HepG2 (cell line): Measurements from ENCODE around the gene WDR70. TPM values are rescaled to one million over a fixed set of nuclear protein-coding genes. Genes with fewer than 3 reads are reported as not detected.

Source experiments
- ATAC-seq: fragments of 200-7000 bp; cut with Tn5 transposase; 3 replicates; pipeline ENCODE4 v1.9.1; 2020; ENCODE audit warnings: mild to moderate bottlenecking, moderate library complexity
- BruUV-seq: library from RNA; stranded (reverse); fragments of 400-500 nt; replicated peaks from 2 replicates; lab custom pipeline; 2021; lab: Mats Ljungman, UMichigan
- CTCF ChIA-PET: fragments of 300-600 bp; formaldehyde crosslinking; extraction: SDS; loops from one replicate; lab custom pipeline; 2021; ENCODE audit warnings: low total read pairs, inconsistent platforms, low intra/inter-chr PET ratio; lab: Yijun Ruan, JAX
- POLR2A ChIA-PET: fragments of 350-600 bp; sonication (Branson Sonifier 250); formaldehyde crosslinking; loops from one replicate; lab custom pipeline; 2020; ENCODE audit warnings: antibody characterized with exemption, inconsistent platforms; lab: Yijun Ruan, JAX
- DNase-seq: peaks from one replicate; pipeline ENCODE4 v3.0.0-alpha.2; 2015; ENCODE audit warnings: low spot score
- FAIRE-seq: peaks from 3 replicates; lab custom pipeline; 2011; peaks lifted over from hg19 to GRCh38; lab: Jason Lieb, UNC
- H2AFZ ChIP-seq: one replicate; pipeline ENCODE4 v1.6.1; 2011; ENCODE audit warnings: low read length, inconsistent platforms
- H3K27ac ChIP-seq: fragments of 300-600 bp; 3 replicates; pipeline ENCODE4 v1.8.0; 2011; ENCODE audit warnings: mixed run types, mild to moderate bottlenecking, mixed read lengths, low read length, inconsistent platforms; ENCODE audit not compliant: insufficient read depth; ENCODE audit errors: extremely low read length
- H3K27me3 ChIP-seq, 2 experiments: fragments of 200-600 bp in 1 of 2; 2 replicates in 1 of 2; 3 replicates in 1 of 2; pipeline versions ENCODE4 v1.6.0 to v1.8.0; 2011; ENCODE audit warnings: low read length in 2 of 2, mild to moderate bottlenecking in 2 of 2, moderate library complexity in 2 of 2, inconsistent platforms in 1 of 2; ENCODE audit not compliant: insufficient read depth in 2 of 2, control insufficient read depth in 1 of 2
- H3K36me3 ChIP-seq, 2 experiments: fragments of 200-600 bp in 1 of 2; replicated peaks in 1 of 2; 2 replicates in 1 of 2; 3 replicates in 1 of 2; pipeline versions ENCODE4 v1.5.1 to v1.8.0; 2011; ENCODE audit warnings: low read length in 2 of 2, inconsistent platforms in 1 of 2; ENCODE audit not compliant: insufficient read depth in 2 of 2, control insufficient read depth in 1 of 2
- H3K4me1 ChIP-seq: 2 replicates; pipeline ENCODE4 v1.5.1; 2012; ENCODE audit warnings: low read length, inconsistent platforms; ENCODE audit not compliant: insufficient read depth
- H3K4me2 ChIP-seq: 2 replicates; pipeline ENCODE4 v1.6.0; 2011; ENCODE audit warnings: low read depth, low read length, inconsistent platforms
- H3K4me3 ChIP-seq, 3 experiments: fragments of 200-600 bp in 1 of 3; sonication (generic), shearing (Covaris generic) in 1 of 3; replicated peaks in 1 of 3; 2 replicates each; pipeline ENCODE4 v1.5.1; 2011 to 2016; ENCODE audit warnings: low read length in 3 of 3, inconsistent platforms in 2 of 3, low read depth in 2 of 3, mild to moderate bottlenecking in 2 of 3, control low read depth in 1 of 3, mixed read lengths in 1 of 3; ENCODE audit not compliant: insufficient read depth in 1 of 3
- H3K79me2 ChIP-seq: one replicate; pipeline ENCODE4 v1.6.1; 2011; ENCODE audit warnings: low read length, inconsistent platforms; ENCODE audit not compliant: insufficient read depth
- H3K9ac ChIP-seq: 2 replicates; pipeline ENCODE4 v1.6.0; 2011; ENCODE audit warnings: mild to moderate bottlenecking, low read depth, low read length, inconsistent platforms; ENCODE audit not compliant: insufficient read depth
- H3K9me3 ChIP-seq: 2 replicates; pipeline ENCODE4 v1.5.1; 2012; ENCODE audit warnings: mild to moderate bottlenecking, low read length
- H4K20me1 ChIP-seq: 2 replicates; pipeline ENCODE4 v1.6.0; 2011; ENCODE audit warnings: inconsistent platforms, mild to moderate bottlenecking, low read length, moderate library complexity; ENCODE audit not compliant: insufficient read depth
- CHD2 ChIP-seq: IDR thresholded peaks from 2 replicates; pipeline ENCODE4 v1.6.1; 2011; ENCODE audit warnings: low read depth, low read length, improper control_type of control experiment
- FOXM1 ChIP-seq: sonication (generic); formaldehyde crosslinking; IDR thresholded peaks from 2 replicates; pipeline ENCODE4 v1.5.0; 2020; ENCODE audit warnings: missing genetic modification reagents
- MTA3 ChIP-seq: sonication (generic); formaldehyde crosslinking; IDR thresholded peaks from 2 replicates; pipeline ENCODE4 v1.4.0; 2020; ENCODE audit warnings: missing genetic modification reagents
- MYNN ChIP-seq: sonication (generic); formaldehyde crosslinking; IDR thresholded peaks from 2 replicates; pipeline ENCODE4 v1.4.0; 2020; ENCODE audit warnings: mild to moderate bottlenecking, low read depth, missing genetic modification reagents
- NBN ChIP-seq: fragments of 450-650 bp; conservative IDR thresholded peaks from 2 replicates; pipeline ENCODE4 v1.6.1; 2017
- NCOA5 ChIP-seq: sonication (generic); formaldehyde crosslinking; IDR thresholded peaks from 2 replicates; pipeline ENCODE4 v1.4.0; 2020; ENCODE audit warnings: missing genetic modification reagents
- NFIB ChIP-seq: sonication (generic); formaldehyde crosslinking; IDR thresholded peaks from 2 replicates; pipeline ENCODE4 v1.9.0; 2021; ENCODE audit warnings: missing genetic modification reagents, mild to moderate bottlenecking, borderline replicate concordance
- NR1H2 ChIP-seq: sonication (generic); formaldehyde crosslinking; IDR thresholded peaks from 2 replicates; pipeline ENCODE4 v1.8.1; 2022; ENCODE audit warnings: low read depth, missing genetic modification reagents, borderline replicate concordance
- SIN3A ChIP-seq: IDR thresholded peaks from 2 replicates; pipeline ENCODE4 v1.6.1; 2011; ENCODE audit warnings: low read depth, mild to moderate bottlenecking, control low read depth, low read length, borderline replicate concordance
- SIX1 ChIP-seq: sonication (generic); formaldehyde crosslinking; IDR thresholded peaks from 2 replicates; pipeline ENCODE4 v1.4.0; 2020; ENCODE audit warnings: missing genetic modification reagents, borderline replicate concordance
- SRY ChIP-seq: sonication (generic); formaldehyde crosslinking; IDR thresholded peaks from 2 replicates; pipeline ENCODE4 v1.8.0; 2022; ENCODE audit warnings: mild to moderate bottlenecking, missing genetic modification reagents
- SSRP1 ChIP-seq: IDR thresholded peaks from 2 replicates; pipeline ENCODE4 v1.6.1; 2016; ENCODE audit warnings: control low read depth
- ZBTB3 ChIP-seq: sonication (generic); formaldehyde crosslinking; IDR thresholded peaks from 2 replicates; pipeline ENCODE4 v1.4.0; 2020; ENCODE audit warnings: low read depth, mild to moderate bottlenecking, moderate library complexity, missing genetic modification reagents, borderline replicate concordance
- ZNF24 ChIP-seq: fragments of 450-650 bp; IDR thresholded peaks from 2 replicates; pipeline ENCODE4 v1.6.1; 2017; ENCODE audit warnings: antibody characterized with exemption, mild to moderate bottlenecking
- ZNF260 ChIP-seq: sonication (generic); formaldehyde crosslinking; IDR thresholded peaks from 2 replicates; pipeline ENCODE4 v1.4.0; 2020; ENCODE audit warnings: missing genetic modification reagents, low read depth, mild to moderate bottlenecking, borderline replicate concordance
- ZNF333 ChIP-seq: sonication (generic); formaldehyde crosslinking; IDR thresholded peaks from 2 replicates; pipeline ENCODE4 v1.4.0; 2020; ENCODE audit warnings: mild to moderate bottlenecking, missing genetic modification reagents, borderline replicate concordance
- ZNF513 ChIP-seq: sonication (generic); formaldehyde crosslinking; conservative IDR thresholded peaks from 2 replicates; pipeline ENCODE4 v1.5.0; 2020; ENCODE audit warnings: missing genetic modification reagents
- ZNF550 ChIP-seq: sonication (generic); formaldehyde crosslinking; IDR thresholded peaks from 2 replicates; pipeline ENCODE4 v1.4.0; 2020; ENCODE audit warnings: mild to moderate bottlenecking, missing genetic modification reagents, borderline replicate concordance
- ZNF569 ChIP-seq: sonication (generic); formaldehyde crosslinking; IDR thresholded peaks from 2 replicates; pipeline ENCODE4 v1.5.0; 2020; ENCODE audit warnings: mild to moderate bottlenecking, missing genetic modification reagents, moderate library complexity, borderline replicate concordance
- ZNF660 ChIP-seq: sonication (generic); formaldehyde crosslinking; IDR thresholded peaks from 2 replicates; pipeline ENCODE4 v1.5.1; 2020; ENCODE audit warnings: mild to moderate bottlenecking, low read depth, missing genetic modification reagents, borderline replicate concordance
- ZNF777 ChIP-seq: sonication (generic); formaldehyde crosslinking; IDR thresholded peaks from 2 replicates; pipeline ENCODE4 v1.4.0; 2020; ENCODE audit warnings: missing genetic modification reagents
- WGBS: methylation state at CpG from one replicate; pipeline ENCODE4 v1.1.6; 2017; ENCODE audit warnings: low lambda C conversion rate; 5-methylcytosine and 5-hydroxymethylcytosine counted together
- in situ Hi-C: cut with HindIII; loops from 2 replicates; pipeline ENCODE4 v1.10.0; 2017; ENCODE audit warnings: low pct_unique_long_range_greater_than_20kb; ENCODE audit not compliant: extremely low pct_ligation_motif_present
- intact Hi-C: fragments of 100-400 bp; cut with micrococcal nuclease; formaldehyde crosslinking; loops from one replicate; pipeline ENCODE4 v1.10.0; 2022; ENCODE audit not compliant: unreplicated experiment
- polyA plus RNA-seq, 8 experiments: library from polyadenylated mRNA; depleted of rRNA in 3 of 8; stranded (reverse) in 7 of 8; unstranded in 1 of 8; fragments of >200 nt; fragmentation: Illumina TruSeq in 4 of 8; extraction: Trizol in 4 of 8; gene quantifications; 2 replicates each; pipeline versions ENCODE4 v1.2.1 to v1.2.3, GENCODE V29; 2011 to 2016; ENCODE audit warnings: low read depth in 4 of 8, missing spikeins in 1 of 8, mixed read lengths in 1 of 8; ENCODE audit not compliant: insufficient read depth in 1 of 8
- total RNA-seq, 5 experiments: library from RNA; depleted of rRNA; stranded (reverse); fragments of >200 nt; fragmentation: Illumina TruSeq; extraction: Trizol; gene quantifications; 2 replicates each; pipeline ENCODE4 v1.2.3, GENCODE V29; 2016; ENCODE audit warnings: low read depth in 1 of 5

WDR70 gene
- total and polyA plus RNA-seq, 2 of the 13 experiments (the other 11 are each of a cell fraction or from before 2014, with no cell fraction given) = 14.6 to 30.6 TPM

- Histone ChIP-seq H3K79me2 (no peaks in the 10 kb centered on the region), H3K9me3 (no peaks in the 10 kb centered on the region), H3K27ac (no peak overlapping the region), H4K20me1 (no peaks in the 10 kb centered on the region), H3K4me2 (no peak overlapping the region), H3K4me3 (no peak overlapping the region), H3K36me3 (peaks cover 0 to 2% of the 10 kb centered on the region in 2 experiments; a peak in 1 of 5 replicates), H2AFZ (no peak overlapping the region), H3K4me1 (no peaks in the 10 kb centered on the region), H3K27me3 (no peaks in the 10 kb centered on the region), H3K9ac (no peak overlapping the region)
- BruUV-seq = no TSS peak
- TF ChIP-seq FOXM1 (no peak), ZNF660 (CRISPR knock-in tag) (no peak), ZNF569 (no peak), MYNN (CRISPR knock-in tag) (no peak), ZNF260 (CRISPR knock-in tag) (no peak), SIX1 (no peak)
- intact Hi-C loops (no loop called here), in situ Hi-C loops (no loop called here)
- 94% methylated on average over 5 of the region's 5 CpGs for WGBS
- DNase-seq = no peak
- no peak for FAIRE-seq
- ATAC-seq = no peak
- ChIA-PET POLR2A (no interaction called here), CTCF (no interaction called here)
Observed at GRCh38 chr5:37704406-37704805, 325.3 kb downstream of the WDR70 start.

- Histone ChIP-seq H3K4me1 (no peaks in the 10 kb centered on the region), H2AFZ (no peak overlapping the region), H3K79me2 (no peaks in the 10 kb centered on the region), H3K36me3 (no peaks in the 10 kb centered on the region), H4K20me1 (no peaks in the 10 kb centered on the region), H3K27ac (no peak overlapping the region), H3K27me3 (no peaks in the 10 kb centered on the region), H3K4me2 (no peak overlapping the region), H3K9ac (no peak overlapping the region), H3K4me3 (no peak overlapping the region), H3K9me3 (no peaks in the 10 kb centered on the region)
- ATAC-seq (no peak), DNase-seq (no peak), FAIRE-seq (no peak)
- CTCF ChIA-PET = no interaction called here
- in situ Hi-C loops (no loop called here), intact Hi-C loops (no loop called here)
- no TSS peak for BruUV-seq
- POLR2A ChIA-PET = no interaction called here
- TF ChIP-seq MTA3 (CRISPR knock-in tag) (no peak), NFIB (CRISPR knock-in tag) (no peak), NCOA5 (CRISPR knock-in tag) (no peak), ZNF24 (no peak), SRY (CRISPR knock-in tag) (no peak), NBN (no peak), SSRP1 (no peak), ZNF333 (no peak), NR1H2 (CRISPR knock-in tag) (no peak), ZNF550 (CRISPR knock-in tag) (no peak), CHD2 (no peak), ZNF513 (CRISPR knock-in tag) (no peak), ZNF777 (CRISPR knock-in tag) (no peak), SIN3A (no peak), ZBTB3 (no peak)
Observed at GRCh38 chr5:37709020-37709419, 329.9 kb downstream of the WDR70 start.
